ENCODE results near the gene CADPS2.

Gene CADPS2

DNA sequence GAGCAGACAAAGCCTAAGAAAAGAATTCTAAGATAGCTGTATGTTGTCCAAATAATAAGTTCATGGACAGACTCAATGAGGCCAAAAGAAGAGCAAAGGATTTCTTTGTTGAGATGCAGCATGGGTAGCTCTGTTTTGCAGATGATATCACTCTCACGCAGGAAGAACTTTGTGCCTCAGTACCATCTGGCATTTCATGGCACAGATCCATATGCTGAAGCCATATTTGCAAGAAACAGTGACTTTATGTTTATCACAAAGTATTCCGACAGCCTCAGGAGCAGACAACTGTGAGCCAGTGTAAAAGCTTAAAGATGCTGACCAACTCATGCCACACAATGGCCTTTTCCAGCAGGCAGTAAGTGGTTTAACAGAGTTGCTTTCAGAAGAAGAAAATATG lies 138.1 kb downstream of the CADPS2 start:
- no peaks in the 10 kb centered on the region for H3K9me3 ChIP-seq
- H3K27ac ChIP-seq = no peak overlapping the region
- no peaks in the 10 kb centered on the region for H3K4me1 ChIP-seq (ENCODE audit: control insufficient read depth in 1 of 2, insufficient read depth in 1 of 2, low read depth in 1 of 2, low read length in 1 of 2)
- H3K27me3 ChIP-seq = no peaks in the 10 kb centered on the region
- H3K36me3 ChIP-seq = no peaks in the 10 kb centered on the region
- TF ChIP-seq, protein P1, sequence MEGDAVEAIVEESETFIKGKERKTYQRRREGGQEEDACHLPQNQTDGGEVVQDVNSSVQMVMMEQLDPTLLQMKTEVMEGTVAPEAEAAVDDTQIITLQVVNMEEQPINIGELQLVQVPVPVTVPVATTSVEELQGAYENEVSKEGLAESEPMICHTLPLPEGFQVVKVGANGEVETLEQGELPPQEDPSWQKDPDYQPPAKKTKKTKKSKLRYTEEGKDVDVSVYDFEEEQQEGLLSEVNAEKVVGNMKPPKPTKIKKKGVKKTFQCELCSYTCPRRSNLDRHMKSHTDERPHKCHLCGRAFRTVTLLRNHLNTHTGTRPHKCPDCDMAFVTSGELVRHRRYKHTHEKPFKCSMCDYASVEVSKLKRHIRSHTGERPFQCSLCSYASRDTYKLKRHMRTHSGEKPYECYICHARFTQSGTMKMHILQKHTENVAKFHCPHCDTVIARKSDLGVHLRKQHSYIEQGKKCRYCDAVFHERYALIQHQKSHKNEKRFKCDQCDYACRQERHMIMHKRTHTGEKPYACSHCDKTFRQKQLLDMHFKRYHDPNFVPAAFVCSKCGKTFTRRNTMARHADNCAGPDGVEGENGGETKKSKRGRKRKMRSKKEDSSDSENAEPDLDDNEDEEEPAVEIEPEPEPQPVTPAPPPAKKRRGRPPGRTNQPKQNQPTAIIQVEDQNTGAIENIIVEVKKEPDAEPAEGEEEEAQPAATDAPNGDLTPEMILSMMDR (IDR thresholded peaks at IDR 0.05) = no peak
- no peak overlapping the region for H3K4me3 ChIP-seq (ENCODE audit: low read depth in 1 of 2, low read length in 1 of 2)

DNA sequence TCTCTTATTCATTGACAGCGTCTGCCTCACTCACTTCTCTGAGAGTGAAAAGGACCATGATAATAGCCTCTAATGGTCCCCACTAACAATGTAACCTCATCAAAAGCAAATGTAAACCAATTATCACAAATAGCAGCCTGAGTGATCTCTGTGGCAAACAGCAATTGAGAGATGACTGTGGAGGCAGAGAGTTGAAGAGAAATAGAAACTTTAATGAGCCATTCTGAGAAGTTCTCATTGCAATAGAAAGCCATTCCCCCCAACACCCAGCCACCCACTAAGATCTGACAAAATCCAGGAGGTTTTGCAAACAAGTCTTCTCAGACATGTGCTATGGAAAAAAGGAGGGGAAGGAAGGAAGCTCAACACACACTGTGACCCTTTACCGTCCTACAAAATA lies 139.3 kb downstream of the CADPS2 start:
- Histone ChIP-seq H3K4me1 (ENCODE audit: control insufficient read depth in 1 of 2, insufficient read depth in 1 of 2, low read depth in 1 of 2, low read length in 1 of 2) (no peaks in the 10 kb centered on the region), H3K4me3 (ENCODE audit: low read depth in 1 of 2, low read length in 1 of 2) (no peak overlapping the region), H3K36me3 (no peaks in the 10 kb centered on the region), H3K27ac (no peak overlapping the region), H3K27me3 (no peaks in the 10 kb centered on the region), H3K9me3 (no peaks in the 10 kb centered on the region)
- TF ChIP-seq, protein P1 (IDR thresholded peaks at IDR 0.05) = no peak

DNA sequence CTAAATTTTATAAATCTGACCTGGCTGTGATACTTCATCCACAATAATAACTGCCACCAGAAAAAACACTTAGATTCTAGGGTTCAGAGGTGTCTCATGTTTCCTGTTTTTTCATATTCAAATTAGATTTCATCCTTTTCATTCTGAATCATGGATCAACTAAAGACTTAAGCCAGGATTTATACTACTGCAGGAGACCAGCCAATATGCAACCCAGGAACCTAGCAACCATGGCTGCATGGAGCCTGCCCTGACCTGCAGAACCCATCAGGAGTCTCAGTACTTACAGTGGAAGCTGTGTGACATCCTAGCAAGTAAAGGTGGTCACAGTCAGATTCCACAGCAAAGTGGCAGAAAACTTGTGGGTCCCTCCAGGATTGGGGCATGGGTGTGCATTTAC lies 143.0 kb downstream of the CADPS2 start:
- Histone ChIP-seq H3K27ac (no peak overlapping the region), H3K36me3 (no peaks in the 10 kb centered on the region), H3K4me3 (ENCODE audit: low read depth in 1 of 2, low read length in 1 of 2) (no peak overlapping the region), H3K9me3 (no peaks in the 10 kb centered on the region), H3K27me3 (no peaks in the 10 kb centered on the region), H3K4me1 (ENCODE audit: control insufficient read depth in 1 of 2, insufficient read depth in 1 of 2, low read depth in 1 of 2, low read length in 1 of 2) (no peaks in the 10 kb centered on the region)
- TF ChIP-seq, protein P1 (IDR thresholded peaks at IDR 0.05) = no peak

DNA sequence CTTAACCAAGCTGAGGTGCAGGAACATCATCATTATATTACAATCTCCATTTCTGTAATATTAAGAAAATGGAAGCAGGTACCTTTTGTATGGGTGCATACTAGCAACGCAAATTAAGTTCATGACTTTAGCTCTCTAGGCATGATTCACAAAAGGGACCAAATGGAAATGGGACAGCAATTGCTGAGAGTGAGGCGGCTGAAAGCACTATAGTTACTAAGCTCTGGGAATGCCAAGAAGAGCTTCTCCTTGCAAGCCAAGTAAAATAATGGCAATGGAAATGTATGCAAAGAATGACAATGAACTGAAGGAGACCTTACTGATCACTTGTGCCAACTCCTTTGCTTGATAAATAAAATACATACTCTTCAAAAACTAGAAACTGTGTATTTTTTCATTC lies 147.3 kb downstream of the CADPS2 start:
- Histone ChIP-seq H3K4me3 (ENCODE audit: low read depth in 1 of 2, low read length in 1 of 2) (no peak overlapping the region), H3K9me3 (no peaks in the 10 kb centered on the region), H3K27ac (no peak overlapping the region), H3K36me3 (no peaks in the 10 kb centered on the region), H3K27me3 (no peaks in the 10 kb centered on the region), H3K4me1 (ENCODE audit: control insufficient read depth in 1 of 2, insufficient read depth in 1 of 2, low read depth in 1 of 2, low read length in 1 of 2) (no peaks in the 10 kb centered on the region)
- TF ChIP-seq, protein P1 (IDR thresholded peaks at IDR 0.05) = no peak

DNA sequence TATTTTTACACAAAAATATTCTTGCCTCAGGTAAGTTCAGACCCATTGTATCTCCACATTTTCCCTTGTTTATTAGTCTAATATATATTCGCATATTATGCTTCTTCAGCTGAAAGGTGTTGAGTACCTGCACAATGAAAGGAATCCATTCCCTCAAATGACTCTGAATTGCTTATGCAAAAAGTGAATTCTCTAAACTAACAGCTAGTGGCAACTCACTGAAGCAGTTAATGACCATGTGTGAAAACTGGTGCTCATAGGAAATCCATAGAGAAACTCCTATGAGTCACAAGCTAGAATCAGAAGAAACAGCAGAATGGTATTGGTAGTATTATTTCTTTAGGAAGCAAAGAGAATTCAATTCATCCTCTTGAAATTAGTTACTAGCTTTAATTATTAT lies 150.1 kb downstream of the CADPS2 start:
- H3K4me3 ChIP-seq (ENCODE audit: low read depth in 1 of 2, low read length in 1 of 2) = no peak overlapping the region
- H3K4me1 ChIP-seq (ENCODE audit: control insufficient read depth in 1 of 2, insufficient read depth in 1 of 2, low read depth in 1 of 2, low read length in 1 of 2) = no peaks in the 10 kb centered on the region
- no peaks in the 10 kb centered on the region for H3K9me3 ChIP-seq
- no peaks in the 10 kb centered on the region for H3K27me3 ChIP-seq
- TF ChIP-seq, protein P1 (IDR thresholded peaks at IDR 0.05) = no peak
- no peaks in the 10 kb centered on the region for H3K36me3 ChIP-seq
- H3K27ac ChIP-seq = no peak overlapping the region

DNA sequence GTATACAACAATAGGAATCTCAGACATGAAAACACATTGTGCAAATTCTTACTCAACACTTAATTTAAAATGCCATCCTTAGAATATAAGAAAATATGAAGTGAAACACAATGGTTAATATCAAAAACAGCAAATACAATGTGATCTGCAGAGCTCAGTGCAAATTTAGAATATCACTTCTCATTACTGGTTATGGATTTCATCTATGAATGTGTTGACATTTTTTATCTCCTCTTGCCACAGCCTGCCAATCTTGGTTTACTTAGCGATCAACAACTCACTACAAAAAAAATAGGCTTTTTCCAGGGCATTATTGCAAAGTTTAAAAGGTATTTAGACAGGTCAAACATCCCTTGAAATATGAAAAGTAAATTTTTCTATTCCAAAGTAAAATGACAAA lies 158.5 kb downstream of the CADPS2 start:
- no peak overlapping the region for H3K4me3 ChIP-seq (ENCODE audit: low read depth in 1 of 2, low read length in 1 of 2)
- H3K9me3 ChIP-seq = no peaks in the 10 kb centered on the region
- no peaks in the 10 kb centered on the region for H3K4me1 ChIP-seq (ENCODE audit: control insufficient read depth in 1 of 2, insufficient read depth in 1 of 2, low read depth in 1 of 2, low read length in 1 of 2)
- TF ChIP-seq, protein P1 (IDR thresholded peaks at IDR 0.05) = no peak
- no peaks in the 10 kb centered on the region for H3K36me3 ChIP-seq
- no peaks in the 10 kb centered on the region for H3K27me3 ChIP-seq
- H3K27ac ChIP-seq = no peak overlapping the region
